ENCODE data around the gene BCL11A.

BCL11A gene

GRCh38 chr2:60406192-60406591 lies 147.3 kb downstream of the BCL11A start:
- no peak for DNase-seq (ENCODE audit: low spot score)

- no peak for DNase-seq (ENCODE audit: low spot score)
These were observed 148.1 kb downstream of the BCL11A start for GRCh38 chr2:60405271-60405919.
